NCI-H2196 treated with DMSO at 0.1 percent for 48 hours (cell line): ENCODE measurements around the gene TOX4.

Source experiments
- DNase-seq: peaks from one replicate; lab custom pipeline; 2025; ENCODE audit not compliant: unreplicated experiment; lab: John Stamatoyannopoulos, UW

TOX4 gene

DNA sequence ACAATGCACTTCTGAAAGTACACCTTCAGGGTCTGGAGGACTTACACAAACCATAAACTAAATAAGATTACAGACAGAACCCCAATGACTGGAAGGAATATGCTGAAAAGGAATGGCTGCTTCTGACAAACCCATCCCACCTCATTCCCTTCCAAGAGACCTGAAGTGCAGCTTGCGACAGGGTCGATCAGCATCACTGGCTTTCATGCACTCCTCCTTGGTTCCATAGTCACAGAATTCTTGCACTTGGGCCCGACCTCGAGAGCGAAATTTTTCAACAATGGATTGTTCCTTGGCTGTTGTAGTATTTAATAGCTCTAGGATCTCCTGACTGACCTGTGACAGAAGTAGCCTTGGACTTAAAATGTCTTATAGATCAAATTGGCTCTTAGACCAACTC is 24.6 kb downstream of the TOX4 start:
- DNase-seq: no peak

DNA sequence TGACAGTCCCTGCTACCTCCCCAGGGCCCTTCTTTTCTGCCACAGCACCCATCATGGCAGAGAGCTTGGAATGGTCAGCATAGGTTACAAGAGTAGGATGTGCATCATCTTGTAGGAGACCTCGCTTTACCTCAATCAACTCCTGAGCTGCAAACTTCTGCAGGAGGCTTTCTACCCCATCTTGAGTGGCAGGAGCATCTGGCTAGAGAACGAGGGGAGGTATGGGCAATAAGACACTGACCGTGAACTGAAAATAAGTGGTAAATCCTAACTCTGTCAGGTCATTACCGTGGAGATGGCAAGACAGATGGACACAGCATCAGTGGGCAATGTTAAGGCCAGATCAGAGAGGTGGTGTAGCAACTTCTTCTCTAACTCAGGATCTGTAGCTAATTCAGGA is 26.4 kb downstream of the TOX4 start:
- no peak for DNase-seq

DNA sequence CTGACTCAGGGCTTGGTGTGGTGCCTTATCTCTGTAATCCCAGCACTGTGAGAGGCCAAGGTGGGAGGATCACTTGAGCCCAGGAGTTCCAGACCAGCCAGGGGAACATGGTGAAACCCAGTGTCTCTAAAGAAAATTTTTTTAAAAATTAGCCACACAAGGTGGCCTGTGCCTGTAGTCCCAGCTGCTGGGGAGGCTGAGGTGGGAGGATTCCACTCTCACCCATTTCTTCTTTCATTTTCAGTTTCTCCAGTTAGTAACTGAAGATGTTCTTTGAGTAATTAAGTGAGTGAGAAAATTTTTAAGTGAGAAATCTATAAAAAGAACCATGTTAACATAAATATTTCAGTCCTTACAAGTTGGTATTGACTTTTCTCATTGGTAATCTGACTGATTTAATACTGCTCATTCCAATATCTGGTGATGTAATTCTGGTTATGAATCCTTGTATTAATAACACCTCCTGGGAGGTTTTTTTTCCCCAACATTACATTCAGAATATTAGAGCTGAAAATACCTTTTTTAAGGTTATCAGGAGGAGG is 28.1 kb downstream of the TOX4 start:
- no peak for DNase-seq

DNA sequence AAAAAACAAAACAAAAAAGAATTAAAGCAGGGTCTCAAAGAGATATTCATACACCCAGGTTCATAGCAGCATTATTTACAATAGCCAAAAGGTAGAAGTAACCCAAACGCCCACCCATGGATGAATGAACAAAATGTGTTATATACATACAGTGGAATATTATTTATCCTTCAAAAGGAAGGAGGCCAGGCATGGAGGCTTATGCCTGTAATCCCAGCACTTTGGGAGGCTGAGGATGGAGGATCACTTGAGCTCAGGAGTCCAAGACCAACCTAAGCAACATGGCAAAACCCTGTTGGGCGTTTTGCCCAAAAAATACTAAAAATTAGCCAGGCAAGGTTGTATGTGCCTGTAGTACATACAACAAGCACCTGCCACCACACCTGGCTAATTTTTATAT is 29.6 kb downstream of the TOX4 start:
- no peak for DNase-seq

DNA sequence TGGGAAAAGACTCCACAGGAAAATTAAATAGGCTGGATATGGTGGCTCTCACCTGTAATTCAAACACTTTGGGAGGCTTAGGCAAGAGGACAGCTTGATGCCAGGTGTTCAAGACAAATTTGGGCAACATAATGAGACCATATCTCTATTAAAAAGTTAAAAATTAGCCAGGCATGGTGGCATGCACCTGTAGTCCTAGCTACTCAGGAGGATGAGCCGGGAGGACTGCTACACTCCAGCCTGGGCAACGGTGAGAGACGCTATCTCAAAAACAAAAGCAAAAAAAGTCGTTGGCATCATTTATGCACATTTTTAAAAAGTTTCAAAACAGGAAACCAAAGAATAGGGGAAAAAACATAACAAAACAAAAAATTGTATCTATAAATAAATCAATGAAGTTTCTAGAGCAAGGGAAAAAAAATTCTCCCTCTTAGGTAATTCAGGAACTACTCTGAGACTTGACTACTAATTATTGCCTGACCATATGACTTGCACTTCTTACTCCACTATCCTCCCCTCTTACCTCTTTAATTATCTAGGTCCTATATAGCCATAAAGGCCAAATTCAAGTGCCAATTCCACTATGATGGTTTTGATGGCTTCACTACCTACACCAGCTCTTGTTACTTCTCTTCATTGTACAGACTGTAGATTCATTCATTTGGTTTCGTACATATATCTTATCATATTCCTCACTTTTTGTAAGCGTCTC is 32.6 kb downstream of the TOX4 start:
- DNase-seq: no peak

DNA sequence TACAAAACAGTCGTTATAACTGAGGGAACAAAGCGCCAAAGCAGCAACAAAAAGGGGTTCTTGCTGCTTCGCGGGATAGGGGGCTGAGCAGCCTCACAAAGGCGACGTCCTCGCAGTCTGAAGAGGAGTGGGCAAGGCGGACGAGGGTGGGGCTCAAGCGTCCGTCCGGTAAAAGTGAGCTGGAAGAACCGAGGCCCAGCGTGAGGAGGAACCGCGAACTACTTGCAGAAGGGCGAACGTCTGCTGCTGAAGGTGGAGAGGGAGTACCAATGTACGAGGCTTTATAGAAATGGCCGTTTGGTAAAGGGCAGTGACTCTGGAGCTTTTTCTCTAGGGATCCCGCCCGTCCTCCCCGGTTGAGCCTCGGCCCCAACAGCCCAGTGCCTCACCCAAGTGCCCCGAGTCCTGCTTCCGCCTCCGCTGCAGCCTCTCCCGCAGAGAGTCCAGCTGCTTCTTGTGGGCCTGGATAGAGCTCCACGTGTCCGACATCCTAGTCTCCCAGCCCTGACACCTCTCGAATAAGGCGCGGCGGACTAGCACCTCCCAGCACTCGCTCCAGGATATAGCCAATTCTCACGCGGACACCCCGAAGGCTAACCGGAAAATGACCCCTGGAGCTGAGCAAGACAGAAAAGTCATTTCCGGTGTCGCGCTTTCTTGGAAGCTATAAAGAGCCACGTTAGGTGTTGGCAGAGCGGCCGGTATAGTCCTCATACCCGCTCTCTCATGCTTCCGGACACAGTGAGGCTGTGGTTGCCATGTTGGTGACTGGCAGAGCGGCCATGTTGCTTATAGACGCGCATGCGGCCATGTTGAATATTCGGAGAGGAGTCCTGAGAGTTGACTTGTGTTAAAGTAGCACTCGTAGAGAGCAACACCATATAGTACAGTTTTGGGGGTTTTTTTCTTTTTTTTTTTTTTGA is 34.0 kb downstream of the TOX4 start, which contains the start of gene METTL3:
TSS of gene METTL3 (minus strand) at position 606 of the 923 bp plus-strand sequence. CDS start at position 489, 117 bp downstream.
- peak; percentile 98 for DNase-seq

DNA sequence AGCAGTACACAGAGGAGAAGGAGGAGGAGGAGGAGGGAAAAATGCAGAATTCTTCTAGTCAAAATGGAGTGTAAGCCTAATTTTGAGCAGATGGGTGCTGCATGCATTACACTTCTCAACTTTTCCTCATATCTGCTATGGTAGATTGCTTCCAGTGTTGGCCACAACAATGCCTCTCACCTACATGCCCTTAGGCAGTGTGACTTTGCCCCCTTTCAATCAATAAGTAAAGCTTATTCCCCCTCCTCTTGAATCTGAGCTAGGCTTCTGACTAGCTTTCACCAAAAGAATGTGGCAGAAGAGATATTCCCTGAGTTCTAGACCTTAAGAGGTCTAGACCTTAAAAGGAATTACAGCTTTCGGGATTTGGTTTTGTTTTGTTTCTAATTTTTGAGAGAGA is 37.3 kb downstream of the TOX4 start:
- no peak for DNase-seq

DNA sequence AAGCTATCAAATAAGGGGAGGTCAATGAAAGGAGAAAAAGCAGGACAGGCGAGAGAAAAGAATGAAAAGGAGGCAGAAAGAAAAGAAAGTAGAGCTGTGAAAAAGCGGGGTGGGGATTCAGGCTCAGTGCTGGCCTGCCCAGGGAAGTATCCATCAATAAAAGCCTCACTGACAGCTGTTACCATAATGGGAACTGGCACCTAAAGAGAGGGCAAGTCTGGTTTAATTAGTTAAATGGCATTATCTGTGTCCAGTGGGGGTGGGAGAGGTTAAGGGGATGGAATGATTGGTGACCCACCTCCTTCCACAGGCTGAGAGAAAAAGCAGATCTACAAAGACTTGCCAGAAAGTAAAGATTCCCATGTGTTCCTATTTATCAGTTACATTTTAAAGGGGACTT is 41.7 kb downstream of the TOX4 start:
- no peak for DNase-seq

DNA sequence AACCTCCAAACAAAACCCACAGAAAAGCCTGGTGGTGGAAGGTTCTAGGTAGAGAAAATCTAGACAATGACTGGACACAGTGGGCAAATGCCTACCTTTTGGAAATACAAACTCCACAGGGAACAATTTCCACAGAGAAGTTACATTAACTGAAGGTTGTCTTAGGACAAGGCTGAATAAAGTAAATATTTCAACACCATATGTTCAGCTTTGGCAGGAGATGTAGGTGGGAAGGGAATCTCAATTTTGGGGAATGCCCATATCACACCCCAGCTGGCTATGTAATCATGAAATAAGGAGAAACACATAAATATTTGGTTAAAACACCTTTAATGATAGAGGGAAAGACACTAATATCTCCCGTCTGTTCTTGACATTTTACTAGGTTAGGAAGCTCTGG is 43.8 kb downstream of the TOX4 start:
- DNase-seq: no peak

DNA sequence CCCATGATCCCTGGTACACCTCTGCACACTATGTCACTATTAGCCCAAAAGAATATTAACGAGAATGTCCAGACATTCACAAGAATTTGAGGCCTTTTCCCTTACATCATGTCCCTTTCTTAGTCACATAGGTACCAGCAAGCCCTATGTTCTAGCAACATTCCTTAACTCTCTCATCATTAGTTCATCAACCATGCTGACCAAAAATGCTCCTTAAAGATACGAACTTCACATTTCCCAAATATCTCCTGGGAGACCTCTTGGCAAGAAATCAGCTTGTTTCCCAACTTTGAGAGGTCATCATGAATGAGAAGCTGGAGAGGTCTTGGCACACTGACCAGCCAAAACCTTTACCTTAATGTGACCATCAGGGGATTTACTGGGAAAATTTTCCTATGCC is 44.5 kb downstream of the TOX4 start:
- DNase-seq: no peak

DNA sequence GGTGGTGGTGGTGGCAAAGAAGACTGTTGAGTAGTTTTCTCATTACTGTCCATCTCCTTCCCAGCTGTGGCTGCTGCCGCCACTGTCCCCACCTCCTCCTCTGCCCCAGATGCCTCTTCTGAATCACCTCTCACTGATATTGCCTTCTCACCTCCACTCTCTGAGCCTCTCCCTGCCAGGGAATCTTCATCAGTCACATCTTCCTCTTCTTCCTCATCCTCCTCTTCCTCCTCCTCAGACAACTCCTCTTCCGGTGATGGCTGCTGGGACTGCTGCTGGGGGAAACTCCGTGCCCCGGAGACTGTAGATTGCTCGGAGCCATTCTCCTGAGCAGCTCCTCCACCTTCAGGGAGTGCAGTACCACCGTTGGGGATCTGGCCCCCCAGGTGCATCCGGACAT is 46.2 kb downstream of the TOX4 start:
- DNase-seq: no peak

DNA sequence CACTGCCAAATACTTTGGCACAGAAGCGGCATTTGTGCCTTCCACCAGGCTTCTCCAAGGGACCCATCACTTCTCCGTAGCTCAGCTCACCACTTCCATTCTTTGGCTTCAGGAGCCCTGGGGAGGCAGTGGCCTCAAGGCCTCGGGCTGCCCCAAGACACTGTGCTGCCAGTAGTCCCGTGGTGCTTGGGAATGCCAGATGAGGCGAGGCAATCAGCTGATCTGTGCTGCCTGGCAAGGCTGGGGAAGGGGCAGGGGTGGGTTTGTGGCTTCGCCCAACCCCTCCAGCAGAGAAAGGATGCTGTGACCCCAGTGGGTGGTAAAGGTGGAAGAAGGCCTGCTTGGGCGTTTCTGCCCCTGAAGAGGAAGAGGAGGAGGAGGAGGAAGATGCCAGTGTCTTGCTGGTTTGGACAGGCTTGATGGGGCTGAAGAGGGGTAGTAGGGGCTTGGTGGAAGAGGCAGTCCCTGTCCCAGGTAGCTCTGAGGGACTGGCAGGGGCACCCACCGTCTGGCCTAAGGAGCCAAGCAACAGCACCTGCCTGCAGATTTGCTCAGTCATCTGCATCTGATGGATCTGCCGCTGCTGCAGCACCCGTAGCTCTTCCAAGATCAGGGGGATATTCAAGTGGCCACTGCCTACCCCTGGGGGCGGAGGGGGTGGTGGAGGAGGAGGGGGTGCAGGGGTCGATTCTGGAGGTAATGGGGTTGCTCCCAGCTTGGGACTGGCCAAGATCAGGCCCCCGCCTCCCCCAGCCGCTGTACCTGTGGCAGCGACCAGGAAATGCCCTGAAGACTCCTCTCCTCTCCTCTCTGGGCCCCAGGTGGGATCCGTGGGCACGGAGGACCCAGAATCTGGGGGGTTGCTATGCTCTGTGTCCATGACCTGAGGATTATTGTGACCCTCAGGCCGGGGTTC is 47.8 kb downstream of the TOX4 start:
- no peak for DNase-seq

DNA sequence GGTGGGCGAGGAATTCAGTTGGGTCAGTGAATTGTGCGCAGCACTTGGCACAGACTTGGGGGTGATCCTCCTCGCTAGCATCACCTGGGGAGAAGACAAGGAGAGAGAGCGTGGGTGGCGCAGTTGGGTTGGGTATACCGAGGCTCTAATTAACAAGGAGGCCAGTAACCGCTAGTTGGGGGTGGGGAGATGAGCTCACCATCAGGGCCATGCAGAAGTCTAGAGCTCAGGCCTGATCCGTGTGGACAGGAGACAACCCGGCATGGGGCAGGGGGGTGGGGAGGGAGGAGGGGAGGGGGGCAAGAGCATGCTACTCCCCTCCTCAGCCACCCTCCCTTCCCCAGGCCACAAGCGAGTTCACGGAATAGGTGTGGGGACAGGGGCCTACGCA is 48.6 kb downstream of the TOX4 start:
- DNase-seq: peak; percentile 13

DNA sequence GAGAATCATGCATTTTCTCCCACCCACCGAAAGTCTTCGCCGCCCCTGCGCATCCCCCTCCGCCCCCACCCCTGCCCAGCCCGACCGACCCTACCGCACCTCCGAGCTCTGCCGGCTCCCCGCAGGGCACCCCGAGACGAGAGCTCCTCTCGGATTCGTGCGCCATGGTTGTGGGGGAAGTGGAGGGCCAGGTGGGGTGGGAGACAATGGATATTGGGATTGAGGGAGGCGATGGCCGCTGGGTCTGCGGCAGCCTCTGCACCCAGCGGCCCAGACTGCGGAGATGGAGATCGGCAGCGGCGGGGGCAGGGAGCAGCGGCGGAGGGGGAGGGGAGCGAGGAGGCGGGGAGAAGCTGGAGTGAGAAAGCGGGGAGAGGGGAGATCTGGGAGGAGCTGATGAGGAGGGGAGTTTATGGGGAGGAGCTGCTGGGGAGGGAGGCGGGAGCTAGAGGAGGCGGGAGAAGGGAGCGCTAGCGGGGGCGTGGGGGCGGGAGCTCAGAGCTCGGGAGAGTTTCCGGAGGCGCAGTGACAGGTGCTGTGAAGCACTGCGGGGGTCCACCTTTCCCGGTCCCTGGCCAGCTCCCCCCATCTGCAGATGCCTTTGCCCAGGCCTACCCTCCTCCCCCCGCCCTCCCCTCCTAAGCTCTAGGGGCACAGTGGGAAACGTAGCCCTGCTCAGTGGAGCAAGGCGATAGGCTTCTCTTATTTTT is 49.1 kb downstream of the TOX4 start, which contains the start of gene SALL2:
TSS of gene SALL2 (minus strand) at position 385 of the 710 bp plus-strand sequence. CDS start at position 166, 219 bp downstream.
- peak; percentile 87 for DNase-seq

DNA sequence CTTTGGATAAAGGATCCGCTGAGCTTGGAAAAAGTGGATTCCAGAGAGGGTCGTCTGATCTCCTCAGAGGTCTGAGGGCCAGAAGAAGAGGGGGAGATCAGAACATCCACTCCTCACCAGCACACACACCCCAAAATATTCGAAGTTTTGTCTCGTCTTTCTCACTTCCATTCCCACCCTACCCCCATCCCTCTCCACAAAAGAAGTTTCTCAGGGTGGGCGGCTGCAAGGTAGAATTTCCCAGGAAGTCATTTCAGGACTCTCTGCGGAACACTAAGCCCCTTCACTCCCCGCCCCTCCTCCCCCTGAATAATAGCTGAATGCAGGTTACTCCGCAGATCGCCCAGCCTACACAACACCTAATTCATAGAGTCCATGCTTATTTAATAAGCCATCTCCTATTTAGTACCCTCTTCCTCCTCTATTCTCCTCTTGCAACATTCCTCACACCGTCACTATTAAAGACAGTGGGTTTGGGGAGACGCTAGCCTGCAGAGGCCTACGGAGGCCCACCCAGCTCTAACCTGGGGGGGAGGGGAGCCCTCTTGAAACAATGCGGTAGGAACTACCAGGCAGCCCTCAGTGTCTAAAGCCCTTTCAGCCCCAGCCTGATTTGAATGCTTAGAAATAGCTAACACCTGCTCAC is 49.8 kb downstream of the TOX4 start:
- DNase-seq: no peak

DNA sequence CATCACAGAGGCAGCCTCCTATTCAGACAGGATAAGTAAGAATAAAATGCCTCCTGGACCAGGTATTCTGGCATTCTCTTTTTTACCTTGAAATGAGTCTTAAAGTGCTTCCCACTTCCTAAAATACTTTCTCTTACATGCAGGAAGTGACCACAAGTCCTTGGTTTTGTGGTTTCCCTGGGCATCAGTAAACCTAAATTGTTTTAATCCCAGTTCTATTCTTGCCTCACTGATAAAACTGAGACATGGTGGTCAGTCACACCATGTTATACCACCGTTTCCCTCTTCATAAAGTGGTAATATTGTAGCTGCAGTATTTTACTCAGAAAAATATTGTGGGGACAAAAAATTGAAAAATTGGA is 50.3 kb downstream of the TOX4 start:
- no peak for DNase-seq

DNA sequence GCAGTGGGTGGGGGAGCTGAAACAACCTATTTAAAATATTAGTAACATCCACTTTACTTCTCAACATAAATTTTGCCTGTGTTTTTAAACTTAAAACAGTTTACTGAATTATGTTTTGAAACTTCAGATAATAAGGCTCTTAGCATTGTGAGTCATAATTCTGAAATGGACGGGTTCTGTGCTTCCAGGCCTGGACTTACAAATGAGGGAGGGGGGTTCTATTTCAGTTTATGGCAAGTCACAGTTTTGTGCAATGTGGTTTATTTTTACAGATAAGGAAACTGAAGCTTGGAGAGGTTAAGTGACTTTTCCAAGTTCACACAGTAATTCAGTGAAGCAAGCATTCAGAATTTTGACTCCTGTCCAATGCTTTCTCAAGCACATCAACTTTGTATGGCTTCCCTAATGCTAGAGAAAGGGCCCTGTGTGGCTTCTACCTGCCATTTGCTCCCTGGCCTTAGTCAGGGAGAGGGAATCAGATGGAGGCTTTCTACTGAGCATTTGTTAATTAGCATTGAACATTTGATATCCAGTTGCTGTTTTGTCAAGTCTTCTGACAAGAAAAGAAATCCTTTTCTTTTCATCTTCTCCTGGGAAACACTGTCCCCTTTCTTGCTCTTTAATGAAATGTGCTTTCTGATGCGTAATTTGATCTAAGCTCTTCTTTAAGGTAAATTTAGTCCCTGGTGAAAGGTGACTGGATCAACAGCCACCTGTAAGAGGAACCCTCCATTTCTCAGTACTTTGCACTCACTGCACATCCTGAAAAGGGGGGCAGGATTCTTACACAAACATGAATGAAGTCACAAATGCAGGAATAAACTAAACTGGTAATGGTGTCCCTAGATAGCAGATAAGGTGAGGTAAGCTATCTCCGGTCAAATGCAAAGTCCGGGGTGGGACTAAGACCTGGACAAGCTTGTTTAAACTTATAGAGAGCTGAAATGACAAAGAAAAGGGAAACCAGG is 51.7 kb downstream of the TOX4 start:
- DNase-seq: peak; percentile 20

DNA sequence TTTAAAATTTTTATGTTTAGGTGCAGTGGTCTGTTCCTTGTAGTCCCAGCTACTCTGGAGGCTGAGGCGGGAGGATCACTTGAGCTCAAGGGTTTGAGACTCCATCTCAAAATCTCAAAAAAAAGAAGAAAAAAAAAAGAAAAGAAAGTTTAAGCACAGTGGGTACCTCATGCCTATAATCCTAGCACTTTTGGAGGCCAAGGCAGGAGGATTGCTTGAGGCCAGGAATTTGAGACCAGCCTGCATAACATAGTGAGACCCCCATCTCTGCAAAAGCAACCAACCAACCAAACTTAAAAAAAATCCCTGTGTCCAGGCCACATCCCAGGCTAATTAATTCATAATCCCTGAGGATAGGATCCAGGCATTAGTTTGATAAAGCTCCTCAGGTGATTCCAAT is 52.5 kb downstream of the TOX4 start:
- DNase-seq: no peak

DNA sequence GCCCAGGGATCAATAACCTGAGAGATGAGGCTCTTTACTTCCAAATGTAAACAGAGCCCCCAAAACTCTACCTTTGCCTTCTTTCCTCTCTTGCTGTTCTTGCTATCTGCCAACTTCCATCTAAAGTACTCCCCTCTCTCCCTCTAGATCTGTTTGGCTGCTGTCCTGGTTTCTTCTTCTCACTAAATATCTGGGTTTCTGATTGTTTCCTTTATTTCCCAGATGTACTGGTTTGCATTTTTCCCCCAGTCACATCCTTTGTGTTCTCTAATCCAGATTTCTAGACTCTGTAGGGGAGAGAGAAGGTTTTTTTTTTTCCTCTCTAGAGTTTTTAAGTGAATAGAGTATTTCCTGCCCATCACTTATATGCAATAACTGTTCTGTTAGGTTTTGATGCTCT is 56.3 kb downstream of the TOX4 start:
- DNase-seq: no peak
